ENCODE data around the gene ST6GALNAC4.

ST6GALNAC4 gene

GRCh38 chr9:127910613-127911205, 6.1 kb downstream of the ST6GALNAC4 start:
- no peak for DNase-seq

DNA sequence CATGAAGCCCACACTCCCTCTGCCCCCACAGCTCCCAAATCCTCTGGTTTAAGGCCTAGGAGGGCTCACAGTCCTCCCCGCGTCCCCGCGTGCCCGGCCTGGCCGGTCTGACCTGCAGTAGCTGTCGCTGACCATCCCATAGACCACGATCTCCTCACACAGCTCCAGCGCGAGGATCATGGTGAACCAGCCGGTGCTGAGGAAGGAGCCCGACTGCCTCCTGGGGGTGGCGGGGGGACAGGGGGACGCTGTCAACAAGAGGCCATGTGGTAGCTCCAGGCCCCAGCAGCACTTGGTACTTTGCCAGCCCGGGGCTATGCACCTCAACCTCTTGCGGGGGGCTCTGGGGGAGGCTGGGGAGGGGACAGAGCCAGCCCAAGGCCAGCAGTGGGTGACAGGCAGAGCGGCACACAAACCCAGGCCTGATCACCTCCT, 7.0 kb downstream of the ST6GALNAC4 start:
- no peak for DNase-seq

DNA sequence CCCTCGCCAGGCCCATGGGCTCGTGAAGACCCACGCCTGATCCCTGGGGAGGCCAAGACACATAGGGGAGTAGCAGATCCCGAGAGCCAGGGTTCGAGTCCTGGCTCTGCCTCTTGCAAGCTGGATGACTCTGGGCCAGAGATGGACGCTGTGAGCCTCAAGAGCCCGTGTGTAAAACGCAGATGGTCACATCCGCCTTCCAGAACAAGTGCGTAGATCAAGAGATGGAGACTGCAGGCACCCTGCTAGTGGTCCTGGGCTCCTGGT, 8.2 kb downstream of the ST6GALNAC4 start:
- no peak for DNase-seq

GRCh38 chr9:127907867-127908659, 8.8 kb downstream of the ST6GALNAC4 start:
- no peak for DNase-seq

- peak; percentile 59 for DNase-seq
Measured at GRCh38 chr9:127905788-127906191, 11.1 kb downstream of the ST6GALNAC4 start.

GRCh38 chr9:127905004-127905728, 11.7 kb downstream of the ST6GALNAC4 start:
- peak; percentile 28 for DNase-seq

GRCh38 chr9:127904561-127905003, 12.3 kb downstream of the ST6GALNAC4 start:
- DNase-seq: no peak

GRCh38 chr9:127903557-127904475, 13.0 kb downstream of the ST6GALNAC4 start:
- peak; percentile 43 for DNase-seq

DNA sequence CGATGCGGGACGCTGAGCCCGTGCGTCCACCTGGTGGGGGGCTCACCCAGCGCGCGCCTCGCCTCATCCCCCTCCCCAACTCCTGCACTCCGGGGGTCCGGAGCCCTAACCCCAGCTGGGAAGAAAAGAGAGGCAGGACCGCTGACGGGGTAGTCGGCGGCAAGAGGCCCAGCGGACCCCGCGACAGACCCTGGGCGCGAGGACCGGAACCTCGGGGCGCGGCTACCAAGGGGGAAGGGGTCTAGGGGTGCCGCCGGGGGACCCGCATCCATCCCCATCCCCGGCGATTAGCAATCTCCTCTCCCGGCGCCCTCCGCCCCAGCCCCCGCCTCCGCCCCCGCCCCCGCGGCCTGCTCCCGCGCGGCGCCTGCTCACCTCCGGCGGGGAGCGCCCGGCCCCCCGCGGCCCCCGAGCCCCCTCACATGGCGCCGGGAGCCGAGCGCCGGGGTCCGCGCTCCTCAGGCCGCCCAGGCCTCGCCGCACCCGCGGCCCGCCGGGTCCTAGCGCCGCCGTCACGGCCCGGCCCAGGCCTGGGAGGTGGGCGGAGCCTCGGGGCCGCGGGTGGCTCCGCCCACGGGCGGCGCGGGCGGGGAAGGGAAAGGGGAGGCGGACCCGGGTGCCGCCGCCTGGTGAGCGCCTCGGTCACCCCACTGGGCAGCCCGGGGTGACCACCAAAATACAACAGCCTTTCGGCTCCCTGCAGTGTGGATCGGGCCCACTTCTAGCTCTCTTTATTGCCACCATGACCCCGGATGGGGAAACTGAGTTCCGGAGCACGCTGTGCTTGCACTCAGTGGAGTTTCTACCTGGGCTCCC, 17.5 kb downstream of the ST6GALNAC4 start, which contains the start of gene ST6GALNAC6:
TSS of gene ST6GALNAC6 (minus strand) at position 476 of the 816 bp plus-strand sequence. CDS start 1,622 bp downstream, outside the sequence.
- DNase-seq: peak; percentile 53

GRCh38 chr9:127898433-127899127, 18.3 kb downstream of the ST6GALNAC4 start:
- DNase-seq: peak; percentile 21

DNA sequence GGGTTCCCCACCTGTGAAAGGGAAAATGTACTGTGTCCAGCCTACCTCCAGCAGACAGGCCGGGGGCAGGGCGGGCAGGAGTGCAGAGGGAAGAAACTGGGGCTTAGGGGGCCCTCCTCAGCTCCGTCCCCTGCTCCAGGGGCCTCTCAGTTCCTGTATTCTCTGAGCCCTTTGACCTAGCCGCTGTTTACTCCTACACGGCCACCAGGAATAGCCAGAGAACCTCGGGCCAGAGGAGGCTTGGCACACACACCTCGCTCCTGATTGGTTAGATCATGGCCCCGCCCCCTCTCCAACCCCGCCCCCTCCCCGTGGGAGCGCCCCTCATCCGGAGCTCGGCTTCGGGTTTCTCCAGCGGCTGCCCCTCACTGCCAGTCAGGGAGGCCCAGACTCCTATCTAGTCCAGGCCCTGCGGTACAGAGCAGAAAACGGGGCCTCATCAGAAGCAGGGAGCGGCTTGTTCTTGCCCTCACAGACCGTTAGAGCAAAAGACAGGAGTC, 19.6 kb downstream of the ST6GALNAC4 start:
- peak; percentile 29 for DNase-seq

- DNase-seq: no peak
Measured at GRCh38 chr9:127896395-127897192, 20.2 kb downstream of the ST6GALNAC4 start.

DNA sequence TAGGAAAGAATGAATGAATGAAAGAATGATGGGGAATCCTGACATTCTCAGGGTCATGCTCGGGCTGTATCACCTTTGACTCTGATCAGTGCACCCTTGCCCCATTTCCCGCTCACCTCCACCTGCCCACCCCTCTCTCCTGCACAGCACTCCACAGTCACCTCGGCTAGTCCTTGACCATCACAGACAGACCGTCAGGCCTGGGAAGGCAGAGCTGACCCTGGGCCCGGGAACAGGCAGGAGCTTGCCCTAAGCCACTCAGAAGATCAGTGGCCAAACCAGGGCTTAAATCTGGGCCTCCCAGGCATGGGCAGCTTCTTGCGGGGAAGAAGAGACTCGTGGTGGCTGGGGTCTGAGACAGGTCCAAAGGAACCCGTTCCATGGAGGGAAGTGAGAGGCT, 21.0 kb downstream of the ST6GALNAC4 start:
- DNase-seq: no peak

DNA sequence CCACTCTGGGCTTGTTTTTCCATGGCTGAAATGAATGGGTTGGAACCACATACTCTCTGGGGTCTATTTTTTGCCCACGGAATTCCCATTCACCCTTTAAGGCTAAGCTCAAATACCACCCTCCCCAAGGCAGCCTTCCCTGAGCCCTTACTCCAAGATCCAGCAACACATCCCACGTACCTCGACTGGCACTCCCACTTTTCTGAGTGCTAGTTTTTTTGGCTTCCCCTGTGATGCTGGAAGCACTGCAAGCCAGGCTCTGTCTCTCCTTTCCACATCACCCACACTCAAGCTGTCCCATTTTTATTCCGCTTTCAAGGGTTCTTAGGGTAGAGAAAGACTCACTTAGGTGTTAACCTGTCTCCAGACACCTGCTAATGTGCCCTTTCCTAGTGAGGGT, 23.4 kb downstream of the ST6GALNAC4 start:
- no peak for DNase-seq

DNA sequence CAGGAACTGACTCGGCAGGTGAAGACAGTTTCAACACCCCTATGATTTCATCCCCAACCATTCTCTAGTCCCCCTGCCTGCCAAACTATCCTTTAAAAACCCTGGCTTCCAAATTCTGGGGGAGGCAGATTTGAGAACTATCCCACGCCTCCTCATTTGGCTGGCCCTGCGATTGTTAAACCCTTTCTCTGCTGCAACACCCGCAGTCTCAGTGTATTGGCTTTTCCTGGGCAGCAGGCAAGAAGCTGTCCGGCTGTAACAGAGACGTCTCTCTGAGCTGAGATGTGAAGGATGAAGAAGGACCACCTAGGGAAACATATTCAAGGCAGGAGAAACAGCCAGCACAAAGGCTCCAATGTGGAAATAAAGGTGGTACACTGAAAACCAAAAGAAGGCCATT, 24.0 kb downstream of the ST6GALNAC4 start:
- no peak for DNase-seq

DNA sequence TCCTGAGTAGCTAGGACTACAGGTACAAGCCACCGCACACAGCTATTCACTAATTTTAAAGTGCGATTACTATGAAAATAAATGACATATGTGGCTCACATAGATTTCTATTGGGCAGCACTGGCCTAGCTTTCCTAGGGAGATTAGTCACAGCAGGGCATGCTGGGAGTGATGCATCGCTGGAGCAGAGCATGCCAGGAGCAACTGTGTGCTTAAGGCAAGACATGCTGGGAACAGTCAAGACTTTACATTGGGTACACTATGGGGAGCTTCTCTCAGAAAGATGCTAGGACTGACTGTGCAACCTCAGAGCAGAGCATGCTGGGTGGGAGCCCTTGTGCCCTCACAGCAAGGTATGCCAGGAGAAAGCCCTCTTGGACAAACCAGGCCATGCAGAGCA, 26.8 kb downstream of the ST6GALNAC4 start:
- no peak for DNase-seq

DNA sequence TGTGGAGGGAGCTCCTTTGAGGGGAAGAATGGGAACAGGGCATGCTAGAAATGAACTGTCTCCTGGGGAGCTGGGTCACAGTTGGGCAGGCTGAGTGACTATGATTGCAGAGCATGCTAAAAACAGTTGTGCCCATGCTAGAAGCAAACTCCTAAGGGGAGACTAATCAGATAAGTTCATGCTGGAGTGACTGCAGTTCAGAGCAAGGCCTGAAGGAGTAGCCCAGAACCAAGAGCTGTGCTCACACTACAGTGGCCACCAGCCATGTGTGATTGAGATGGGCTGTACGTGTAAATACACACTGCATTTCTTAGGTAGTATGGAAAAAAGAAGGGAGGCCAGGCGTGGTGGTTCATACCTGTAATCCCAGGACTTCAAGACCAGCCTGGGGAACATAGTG, 29.0 kb downstream of the ST6GALNAC4 start:
- no peak for DNase-seq

- DNase-seq: no peak
Measured at GRCh38 chr9:127886401-127886972, 30.4 kb downstream of the ST6GALNAC4 start.

DNA sequence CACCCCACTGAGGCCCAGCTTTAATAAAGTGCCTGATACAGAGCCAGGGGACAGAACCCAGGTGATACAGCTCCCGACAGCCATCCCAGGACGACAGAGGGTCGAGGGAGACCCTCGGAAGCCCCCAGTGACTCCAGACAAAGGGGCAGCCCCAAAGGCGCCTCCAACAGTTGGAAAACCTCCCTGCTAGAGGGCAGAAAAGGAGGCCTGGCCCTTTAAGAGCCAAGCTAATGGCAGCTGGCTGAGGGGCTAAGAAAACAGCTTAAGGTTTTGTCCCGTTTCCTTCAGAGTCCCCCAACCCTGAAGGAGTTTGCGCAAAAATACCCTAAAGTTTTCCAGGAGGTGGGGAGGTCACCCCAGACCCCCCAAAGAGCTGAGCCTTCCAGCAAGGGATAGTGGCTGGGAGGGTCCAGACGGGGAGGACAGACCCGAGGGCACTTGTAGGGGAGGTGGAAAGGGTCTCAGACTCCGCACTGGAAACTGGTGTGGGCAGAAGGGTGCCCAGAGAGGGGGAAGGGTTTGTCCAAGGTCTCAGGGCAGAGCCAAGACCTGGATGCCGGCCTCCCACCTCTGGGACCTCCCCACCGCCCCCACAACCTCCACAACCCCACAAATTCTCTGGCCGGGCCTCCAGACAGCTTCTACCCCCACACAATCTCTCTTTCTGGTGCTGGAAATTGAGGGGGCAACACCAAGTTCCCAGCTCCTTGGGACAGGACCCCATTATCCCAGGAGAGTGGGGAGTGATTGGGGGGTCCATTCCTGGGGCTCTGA, 31.1 kb downstream of the ST6GALNAC4 start:
- no peak for DNase-seq
